Colonic mucosa (tissue), 4 donors: ENCODE results near the gene PRICKLE1. TPM values are rescaled to one million over a fixed set of nuclear protein-coding genes. Genes with fewer than 3 reads are reported as not detected.
A peak's percentile ranks its signal among the peaks of the same experiment; 100 is the strongest.

Source experiments
- DNase-seq: peaks from one replicate; pipeline ENCODE4 v3.0.0-alpha.2; 2020
- H3K27ac ChIP-seq: fragments of 200-600 bp; one replicate; pipeline ENCODE4 v1.8.0; 2021
- H3K27me3 ChIP-seq: fragments of 200-600 bp; one replicate; pipeline ENCODE4 v1.8.0; 2021
- H3K36me3 ChIP-seq: fragments of 200-600 bp; one replicate; pipeline ENCODE4 v1.8.0; 2021
- H3K4me1 ChIP-seq: fragments of 200-600 bp; one replicate; pipeline ENCODE4 v1.8.0; 2021; ENCODE audit warnings: mild to moderate bottlenecking
- H3K4me3 ChIP-seq: fragments of 200-600 bp; one replicate; pipeline ENCODE4 v1.8.0; 2021
- H3K9ac ChIP-seq, 2 donors: one replicate each; pipeline ENCODE4 v1.7.0; 2013; ENCODE audit warnings: control low read depth in 2 of 2, low read depth in 2 of 2, low read length in 2 of 2
- H3K9me3 ChIP-seq: fragments of 200-600 bp; one replicate; pipeline ENCODE4 v1.8.0; 2021
- CTCF ChIP-seq: fragments of 200-600 bp; IDR thresholded peaks from one replicate; pipeline ENCODE4 v1.8.0; 2022; ENCODE audit warnings: antibody characterized with exemption, mild to moderate bottlenecking
- intact Hi-C: fragments of 100-400 bp; cut with DNase I; formaldehyde crosslinking; loops from one replicate; pipeline ENCODE4 v1.14.1; 2022
- total RNA-seq, 2 donors: library from RNA; stranded (reverse); fragmentation: NEBNext Ultra II Directional in 1 of 2; extraction: Animal tissue kit (Norgen Biotek cat#: 25700) in 1 of 2; gene quantifications; one replicate each; pipeline ENCODE4 v1.2.1, GENCODE V29; 2021
- donor health status: healthy.
- donor health status: DM: no; HTN: no; CAD: no.
- donor health status: DM: no; HTN: no; CAD: no.

Gene PRICKLE1
- total RNA-seq, 2 donors from 2014 or later, result 1.1 to 2.9 TPM

- Histone ChIP-seq H3K27ac (no peak overlapping the region), H3K4me1 (no peaks in the 10 kb centered on the region), H3K9me3 (no peaks in the 10 kb centered on the region), H3K27me3 (no peaks in the 10 kb centered on the region), H3K4me3 (no peak overlapping the region), H3K36me3 (no peaks in the 10 kb centered on the region), H3K9ac (no peak overlapping the region)
- no peak for TF ChIP-seq CTCF
- intact Hi-C loops, result no loop called here
- no peak for DNase-seq
These were observed 14.7 kb downstream of the PRICKLE1 start for GRCh38 chr12:42574851-42575266.

GRCh38 chr12:42571327-42572009 lies 18.1 kb downstream of the PRICKLE1 start:
- DNase-seq, result no peak
- no peak overlapping the region for H3K9ac ChIP-seq
- no peaks in the 10 kb centered on the region for H3K27me3 ChIP-seq
- H3K27ac ChIP-seq, result no peak overlapping the region
- no peak overlapping the region for H3K4me3 ChIP-seq
- no peaks in the 10 kb centered on the region for H3K36me3 ChIP-seq
- H3K4me1 ChIP-seq, result no peaks in the 10 kb centered on the region
- no peak for TF ChIP-seq CTCF
- intact Hi-C loops, result no loop called here
- H3K9me3 ChIP-seq, result no peaks in the 10 kb centered on the region

DNA sequence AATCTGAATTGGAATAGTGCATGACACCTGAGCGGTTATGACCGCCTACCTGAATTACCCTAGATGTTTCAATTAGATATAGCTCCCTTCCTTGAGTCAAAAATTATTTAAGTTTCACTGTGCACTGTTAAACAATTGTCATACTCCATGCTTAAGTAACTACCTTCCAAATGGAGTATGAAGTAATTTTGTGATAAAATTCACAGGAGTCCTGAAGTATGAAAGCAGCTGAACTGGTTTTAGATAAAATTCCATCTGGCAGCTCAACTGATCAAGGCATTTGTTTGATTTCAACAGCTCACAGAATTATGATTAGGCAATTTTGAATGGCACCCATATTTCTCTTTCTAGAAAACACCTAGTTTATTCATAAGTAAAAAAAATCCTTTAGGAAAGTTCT lies 19.5 kb downstream of the PRICKLE1 start:
- intact Hi-C loops, result no loop called here
- no peak for TF ChIP-seq CTCF
- no peak overlapping the region for H3K27ac ChIP-seq
- H3K36me3 ChIP-seq, result no peaks in the 10 kb centered on the region
- no peak for DNase-seq
- no peaks in the 10 kb centered on the region for H3K4me1 ChIP-seq
- H3K27me3 ChIP-seq, result no peaks in the 10 kb centered on the region
- no peak overlapping the region for H3K9ac ChIP-seq
- no peak overlapping the region for H3K4me3 ChIP-seq
- no peaks in the 10 kb centered on the region for H3K9me3 ChIP-seq

- H3K4me3 ChIP-seq, result no peak overlapping the region
- intact Hi-C loops, result loop anchor here (5.0 kb wide), 1 partner anchor 87 kb away; no protein-coding TSS in a partner anchor
- no peaks in the 10 kb centered on the region for H3K36me3 ChIP-seq
- DNase-seq, result no peak
- peak; percentile 36 for TF ChIP-seq CTCF
- no peaks in the 10 kb centered on the region for H3K27me3 ChIP-seq
- H3K4me1 ChIP-seq, result no peaks in the 10 kb centered on the region
- H3K9me3 ChIP-seq, result no peaks in the 10 kb centered on the region
- H3K9ac ChIP-seq, result no peak overlapping the region
- H3K27ac ChIP-seq, result no peak overlapping the region
These were observed 20.3 kb downstream of the PRICKLE1 start for GRCh38 chr12:42568952-42569915.

DNA sequence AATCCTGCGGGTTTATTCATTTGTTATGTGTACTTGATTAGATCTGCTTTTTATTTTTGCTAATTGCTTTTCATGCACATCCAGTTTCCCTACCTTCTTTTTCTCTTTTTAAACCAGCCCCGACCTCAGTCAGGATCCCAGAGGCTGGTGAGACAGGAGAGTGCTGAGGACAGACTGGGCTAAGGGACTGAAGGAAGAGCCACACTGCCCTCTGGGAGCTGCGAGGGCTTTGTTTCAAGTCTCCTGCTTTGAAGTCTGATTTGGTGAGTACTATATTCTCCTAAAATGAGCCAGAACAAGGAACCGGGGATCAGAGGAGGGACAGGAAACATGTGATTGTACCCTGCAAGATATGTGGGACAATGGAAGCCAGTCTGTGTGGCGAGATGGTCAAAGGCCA lies 23.9 kb downstream of the PRICKLE1 start:
- intact Hi-C loops, result loop anchor here (5.0 kb wide), 1 partner anchor 83 kb away; no protein-coding TSS in a partner anchor
- no peak for DNase-seq
- Histone ChIP-seq H3K27ac (no peak overlapping the region), H3K36me3 (no peaks in the 10 kb centered on the region), H3K4me3 (no peak overlapping the region), H3K27me3 (no peaks in the 10 kb centered on the region), H3K4me1 (no peaks in the 10 kb centered on the region), H3K9ac (no peak overlapping the region), H3K9me3 (no peaks in the 10 kb centered on the region)
- TF ChIP-seq CTCF, result no peak
